Measurements from ENCODE around the gene ANLN. TPM values are rescaled to one million over a fixed set of nuclear protein-coding genes. Genes with fewer than 3 reads are reported as not detected.

ANLN gene
- polyA plus RNA-seq, 4 donors, result 1.1 to 13.8 (median 8.0) TPM

DNA sequence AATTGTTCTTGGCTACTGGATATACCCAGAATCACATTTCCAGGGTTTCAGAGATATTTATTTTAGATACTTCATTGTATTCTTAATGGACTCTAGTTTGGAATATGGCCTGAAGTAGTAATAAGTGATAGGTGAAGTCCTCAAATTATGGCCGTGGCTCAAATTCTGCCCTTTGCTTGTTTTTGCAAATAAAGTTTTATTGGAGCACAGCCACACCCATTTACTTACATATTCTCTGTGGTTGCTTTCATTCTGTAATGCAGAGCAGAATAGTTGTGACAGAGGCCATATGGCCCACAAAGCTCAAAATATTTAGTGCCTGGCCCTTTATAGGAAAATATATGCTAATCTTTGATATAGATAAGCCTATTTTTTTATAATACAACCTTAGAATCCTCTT, 19.5 kb downstream of the ANLN start:
- DNase-seq (no peak), FAIRE-seq (no peak)
- Histone ChIP-seq H3K9me3 (ENCODE audit: control insufficient read depth in 2 of 2, insufficient read depth in 1 of 2, low read depth in 1 of 2, low read length in 1 of 2) (no peaks in the 10 kb centered on the region), H3K4me1 (ENCODE audit: control insufficient read depth in 3 of 3, insufficient read depth in 2 of 3, low read depth in 1 of 3, low read length in 2 of 3) (peaks cover 0 to 3% (median 0%) of the 10 kb centered on the region in 3 donors), H3K36me3 (ENCODE audit: control insufficient read depth in 3 of 3, insufficient read depth in 2 of 3, low read depth in 1 of 3, low read length in 3 of 3) (peaks cover 0 to 6% (median 0%) of the 10 kb centered on the region in 3 donors), H3K27ac (ENCODE audit: low read depth in 1 of 3, low read length in 2 of 3) (no peak overlapping the region), H3K27me3 (ENCODE audit: control insufficient read depth in 3 of 3, insufficient read depth in 3 of 3, low read length in 3 of 3) (no peaks in the 10 kb centered on the region), H3K4me3 (ENCODE audit: low read depth in 1 of 3, low read length in 3 of 3) (no peak overlapping the region)
- WGBS, 3 donors, result 36 to 64% (median 50%) methylated on average over 1 of the region's 1 CpG

DNA sequence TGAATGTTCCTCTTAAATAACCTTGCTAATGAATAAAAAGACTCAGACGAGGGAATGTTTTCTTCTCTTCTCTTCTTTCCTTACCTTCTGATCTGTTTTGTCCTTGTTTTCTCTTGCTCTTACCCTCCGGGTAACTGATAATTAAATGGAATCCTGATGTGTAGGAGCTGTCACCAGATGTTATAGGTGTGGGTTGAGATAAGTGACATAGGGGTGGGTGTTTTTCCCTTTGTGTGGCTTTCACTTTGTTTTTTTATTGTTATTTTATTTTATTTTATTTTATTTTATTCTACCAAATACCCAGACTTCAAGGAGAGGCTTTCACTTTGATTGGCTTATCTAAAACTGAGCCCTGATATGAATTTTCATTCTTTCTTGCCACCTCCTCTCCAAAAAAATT, 25.5 kb downstream of the ANLN start:
- Histone ChIP-seq H3K9me3 (ENCODE audit: control insufficient read depth in 2 of 2, insufficient read depth in 1 of 2, low read depth in 1 of 2, low read length in 1 of 2) (no peaks in the 10 kb centered on the region), H3K27ac (ENCODE audit: low read depth in 1 of 3, low read length in 2 of 3) (no peak overlapping the region), H3K27me3 (ENCODE audit: control insufficient read depth in 3 of 3, insufficient read depth in 3 of 3, low read length in 3 of 3) (no peaks in the 10 kb centered on the region), H3K4me3 (ENCODE audit: low read depth in 1 of 3, low read length in 3 of 3) (no peak overlapping the region), H3K36me3 (ENCODE audit: control insufficient read depth in 3 of 3, insufficient read depth in 2 of 3, low read depth in 1 of 3, low read length in 3 of 3) (peaks cover 0 to 14% (median 0%) of the 10 kb centered on the region in 3 donors), H3K4me1 (ENCODE audit: control insufficient read depth in 3 of 3, insufficient read depth in 2 of 3, low read depth in 1 of 3, low read length in 2 of 3) (no peaks in the 10 kb centered on the region)
- no peak for FAIRE-seq
- no peak for DNase-seq
- 91 to 98% (median 95%) methylated on average over 2 of the region's 2 CpGs for WGBS, 3 donors

- DNase-seq, result no peak
- 96 to 99% (median 96%) methylated on average over 3 of the region's 3 CpGs for WGBS, 3 donors
- no peaks in the 10 kb centered on the region for H3K9me3 ChIP-seq (ENCODE audit: control insufficient read depth in 2 of 2, insufficient read depth in 1 of 2, low read depth in 1 of 2, low read length in 1 of 2)
- no peak overlapping the region for H3K27ac ChIP-seq (ENCODE audit: low read depth in 1 of 3, low read length in 2 of 3)
- no peak overlapping the region for H3K4me3 ChIP-seq (ENCODE audit: low read depth in 1 of 3, low read length in 3 of 3)
- H3K27me3 ChIP-seq (ENCODE audit: control insufficient read depth in 3 of 3, insufficient read depth in 3 of 3, low read length in 3 of 3), result no peaks in the 10 kb centered on the region
- H3K4me1 ChIP-seq (ENCODE audit: control insufficient read depth in 3 of 3, insufficient read depth in 2 of 3, low read depth in 1 of 3, low read length in 2 of 3), result no peaks in the 10 kb centered on the region
- no peak for FAIRE-seq
- peaks cover 0 to 14% (median 0%) of the 10 kb centered on the region in 3 donors for H3K36me3 ChIP-seq (ENCODE audit: control insufficient read depth in 3 of 3, insufficient read depth in 2 of 3, low read depth in 1 of 3, low read length in 3 of 3)
These were observed 26.6 kb downstream of the ANLN start for GRCh38 chr7:36416251-36416650.

DNA sequence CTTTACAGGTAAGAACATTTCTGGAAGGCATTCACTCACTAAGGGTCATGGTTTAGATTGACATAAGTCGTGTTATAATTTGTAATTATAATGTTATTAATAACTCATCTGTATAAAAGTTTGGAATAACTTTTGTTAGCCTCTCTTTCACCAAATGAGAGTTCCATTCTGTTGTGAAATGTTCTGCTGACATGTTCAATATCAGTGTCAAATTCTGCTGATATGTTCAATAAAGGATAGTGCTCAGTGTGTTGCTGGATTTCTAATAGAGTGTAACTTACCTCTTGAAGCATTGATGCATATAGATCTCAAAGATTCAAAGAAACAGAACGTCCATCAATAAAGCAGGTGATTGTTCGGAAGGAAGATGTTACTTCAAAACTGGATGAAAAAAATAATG, 30.6 kb downstream of the ANLN start:
- H3K4me1 ChIP-seq (ENCODE audit: control insufficient read depth in 3 of 3, insufficient read depth in 2 of 3, low read depth in 1 of 3, low read length in 2 of 3), result no peaks in the 10 kb centered on the region
- H3K4me3 ChIP-seq (ENCODE audit: low read depth in 1 of 3, low read length in 3 of 3), result no peak overlapping the region
- H3K9me3 ChIP-seq (ENCODE audit: control insufficient read depth in 2 of 2, insufficient read depth in 1 of 2, low read depth in 1 of 2, low read length in 1 of 2), result no peaks in the 10 kb centered on the region
- WGBS, 3 donors, result 93 to 96% (median 95%) methylated on average over 3 of the region's 3 CpGs
- no peak overlapping the region for H3K27ac ChIP-seq (ENCODE audit: low read depth in 1 of 3, low read length in 2 of 3)
- FAIRE-seq (no peak), DNase-seq (no peak)
- H3K36me3 ChIP-seq (ENCODE audit: control insufficient read depth in 3 of 3, insufficient read depth in 2 of 3, low read depth in 1 of 3, low read length in 3 of 3), result peaks cover 0 to 11% (median 2%) of the 10 kb centered on the region in 3 donors
- H3K27me3 ChIP-seq (ENCODE audit: control insufficient read depth in 3 of 3, insufficient read depth in 3 of 3, low read length in 3 of 3), result no peaks in the 10 kb centered on the region

DNA sequence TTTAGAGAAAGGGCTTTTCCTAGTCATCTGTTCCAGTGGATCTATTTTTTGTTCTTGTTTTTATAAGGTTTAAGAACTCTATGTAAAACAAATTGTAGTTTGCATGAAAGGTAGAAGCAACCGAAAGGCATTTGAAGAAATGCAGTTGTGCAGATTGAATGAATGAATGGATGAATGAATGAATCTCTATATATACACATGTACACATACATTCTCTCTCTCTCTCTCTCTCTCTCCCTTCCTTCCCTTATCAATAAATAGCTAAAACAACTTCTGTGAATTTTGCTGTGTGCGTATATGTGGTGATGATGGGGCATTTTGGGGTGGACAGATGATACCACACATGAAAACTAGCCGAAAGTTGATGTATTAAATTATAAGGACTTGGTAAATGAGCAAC, 32.4 kb downstream of the ANLN start:
- Histone ChIP-seq H3K4me1 (ENCODE audit: control insufficient read depth in 3 of 3, insufficient read depth in 2 of 3, low read depth in 1 of 3, low read length in 2 of 3) (no peaks in the 10 kb centered on the region), H3K36me3 (ENCODE audit: control insufficient read depth in 3 of 3, insufficient read depth in 2 of 3, low read depth in 1 of 3, low read length in 3 of 3) (peaks cover 0 to 12% (median 2%) of the 10 kb centered on the region in 3 donors), H3K9me3 (ENCODE audit: control insufficient read depth in 2 of 2, insufficient read depth in 1 of 2, low read depth in 1 of 2, low read length in 1 of 2) (no peaks in the 10 kb centered on the region), H3K4me3 (ENCODE audit: low read depth in 1 of 3, low read length in 3 of 3) (no peak overlapping the region), H3K27me3 (ENCODE audit: control insufficient read depth in 3 of 3, insufficient read depth in 3 of 3, low read length in 3 of 3) (no peaks in the 10 kb centered on the region), H3K27ac (ENCODE audit: low read depth in 1 of 3, low read length in 2 of 3) (no peak overlapping the region)
- FAIRE-seq (no peak), DNase-seq (no peak)
- 99 to 100% (median 99%) methylated on average over 3 of the region's 3 CpGs for WGBS, 3 donors

DNA sequence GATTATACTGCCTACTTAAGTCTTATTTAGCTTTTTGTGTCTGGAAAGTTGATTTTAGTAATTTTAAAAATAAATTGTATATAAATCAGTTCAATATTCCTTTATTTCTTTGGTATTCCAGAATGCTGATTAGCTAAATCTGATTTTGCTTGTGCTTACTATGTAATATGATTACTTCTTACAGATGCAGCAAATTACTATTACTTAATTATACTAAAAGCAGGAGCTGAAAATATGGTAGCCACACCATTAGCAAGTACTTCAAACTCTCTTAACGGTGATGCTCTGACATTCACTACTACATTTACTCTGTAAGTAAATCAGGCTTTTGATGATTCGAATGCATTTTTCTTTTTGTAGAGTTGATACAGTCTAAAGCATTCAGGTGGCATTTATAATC, 34.0 kb downstream of the ANLN start:
- no peak overlapping the region for H3K4me3 ChIP-seq (ENCODE audit: low read depth in 1 of 3, low read length in 3 of 3)
- H3K4me1 ChIP-seq (ENCODE audit: control insufficient read depth in 3 of 3, insufficient read depth in 2 of 3, low read depth in 1 of 3, low read length in 2 of 3), result no peaks in the 10 kb centered on the region
- DNase-seq (no peak), FAIRE-seq (no peak)
- no peak overlapping the region for H3K27ac ChIP-seq (ENCODE audit: low read depth in 1 of 3, low read length in 2 of 3)
- 94 to 98% (median 95%) methylated on average over 2 of the region's 2 CpGs for WGBS, 3 donors
- H3K9me3 ChIP-seq (ENCODE audit: control insufficient read depth in 2 of 2, insufficient read depth in 1 of 2, low read depth in 1 of 2, low read length in 1 of 2), result no peaks in the 10 kb centered on the region
- H3K36me3 ChIP-seq (ENCODE audit: control insufficient read depth in 3 of 3, insufficient read depth in 2 of 3, low read depth in 1 of 3, low read length in 3 of 3), result peaks cover 0 to 6% (median 2%) of the 10 kb centered on the region in 3 donors
- no peaks in the 10 kb centered on the region for H3K27me3 ChIP-seq (ENCODE audit: control insufficient read depth in 3 of 3, insufficient read depth in 3 of 3, low read length in 3 of 3)

DNA sequence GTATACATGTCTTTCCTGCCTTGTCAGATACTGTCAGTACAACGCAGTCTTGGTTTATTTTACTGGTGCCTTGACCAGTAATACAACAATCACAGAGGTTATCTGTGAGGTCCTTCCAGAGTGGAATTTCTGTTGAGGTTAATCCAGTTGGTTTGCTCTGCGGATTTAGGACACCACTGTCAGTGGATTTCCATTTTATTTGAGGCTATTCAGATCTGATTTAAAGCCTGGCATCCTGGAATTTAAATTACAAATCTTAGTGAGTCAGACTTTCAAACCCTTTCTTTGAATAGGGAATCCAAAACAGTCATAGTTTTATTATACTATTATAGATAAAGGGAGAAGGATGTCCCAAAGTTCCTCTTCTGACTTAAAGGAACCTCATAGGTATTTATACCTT, 40.5 kb downstream of the ANLN start:
- H3K9me3 ChIP-seq (ENCODE audit: control insufficient read depth in 2 of 2, insufficient read depth in 1 of 2, low read depth in 1 of 2, low read length in 1 of 2), result peaks cover 0 to 2% of the 10 kb centered on the region in 2 donors
- DNase-seq, result no peak
- WGBS, 3 donors, result 85 to 97% (median 91%) methylated on average over 2 of the region's 2 CpGs
- H3K36me3 ChIP-seq (ENCODE audit: control insufficient read depth in 3 of 3, insufficient read depth in 2 of 3, low read depth in 1 of 3, low read length in 3 of 3), result peaks cover 0 to 12% (median 0%) of the 10 kb centered on the region in 3 donors
- no peak overlapping the region for H3K4me3 ChIP-seq (ENCODE audit: low read depth in 1 of 3, low read length in 3 of 3)
- no peak for FAIRE-seq
- no peaks in the 10 kb centered on the region for H3K4me1 ChIP-seq (ENCODE audit: control insufficient read depth in 3 of 3, insufficient read depth in 2 of 3, low read depth in 1 of 3, low read length in 2 of 3)
- no peaks in the 10 kb centered on the region for H3K27me3 ChIP-seq (ENCODE audit: control insufficient read depth in 3 of 3, insufficient read depth in 3 of 3, low read length in 3 of 3)
- H3K27ac ChIP-seq (ENCODE audit: low read depth in 1 of 3, low read length in 2 of 3), result no peak overlapping the region

GRCh38 chr7:36430881-36431280, 41.2 kb downstream of the ANLN start:
- no peaks in the 10 kb centered on the region for H3K27me3 ChIP-seq (ENCODE audit: control insufficient read depth in 3 of 3, insufficient read depth in 3 of 3, low read length in 3 of 3)
- WGBS, 3 donors, result 84 to 93% (median 93%) methylated on average over 2 of the region's 2 CpGs
- FAIRE-seq, result no peak

DNA sequence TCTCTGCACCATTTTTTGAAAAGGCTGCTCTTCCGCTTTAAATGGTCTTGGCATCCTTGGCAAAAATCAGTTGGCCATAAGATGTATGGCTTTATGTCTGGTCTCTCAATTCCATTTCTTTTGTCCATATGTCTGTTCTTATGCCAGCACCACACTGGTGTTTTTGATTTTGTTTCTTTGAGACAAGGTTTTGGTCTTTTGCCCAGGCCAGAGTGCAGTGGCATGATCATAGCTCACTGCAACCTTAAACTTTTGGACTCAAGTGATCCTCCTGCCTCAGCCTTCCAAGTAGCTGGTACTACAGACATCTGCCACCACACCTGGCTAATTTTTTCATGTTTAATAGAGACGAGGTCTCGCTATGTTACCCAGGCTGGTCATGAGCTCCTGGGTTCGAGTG, 48.5 kb downstream of the ANLN start:
- Histone ChIP-seq H3K27me3 (ENCODE audit: control insufficient read depth in 3 of 3, insufficient read depth in 3 of 3, low read length in 3 of 3) (no peaks in the 10 kb centered on the region), H3K4me3 (ENCODE audit: low read depth in 1 of 3, low read length in 3 of 3) (no peak overlapping the region), H3K27ac (ENCODE audit: low read depth in 1 of 3, low read length in 2 of 3) (no peak overlapping the region), H3K4me1 (ENCODE audit: control insufficient read depth in 3 of 3, insufficient read depth in 2 of 3, low read depth in 1 of 3, low read length in 2 of 3) (no peaks in the 10 kb centered on the region), H3K9me3 (ENCODE audit: control insufficient read depth in 2 of 2, insufficient read depth in 1 of 2, low read depth in 1 of 2, low read length in 1 of 2) (no peaks in the 10 kb centered on the region), H3K36me3 (ENCODE audit: control insufficient read depth in 3 of 3, insufficient read depth in 2 of 3, low read depth in 1 of 3, low read length in 3 of 3) (peaks cover 0 to 5% (median 0%) of the 10 kb centered on the region in 3 donors)
- DNase-seq, result no peak
- FAIRE-seq, result no peak
- 93 to 96% (median 94%) methylated on average over 4 of the region's 4 CpGs for WGBS, 3 donors

More at GRCh38 chr7:36430881-36431280, 41.2 kb downstream of the ANLN start:
- no peak overlapping the region for H3K27ac ChIP-seq (ENCODE audit: low read depth in 1 of 3, low read length in 2 of 3)
- no peak overlapping the region for H3K4me3 ChIP-seq (ENCODE audit: low read depth in 1 of 3, low read length in 3 of 3)
- peaks cover 0 to 2% of the 10 kb centered on the region in 2 donors for H3K9me3 ChIP-seq (ENCODE audit: control insufficient read depth in 2 of 2, insufficient read depth in 1 of 2, low read depth in 1 of 2, low read length in 1 of 2)
- peaks cover 0 to 10% (median 0%) of the 10 kb centered on the region in 3 donors for H3K36me3 ChIP-seq (ENCODE audit: control insufficient read depth in 3 of 3, insufficient read depth in 2 of 3, low read depth in 1 of 3, low read length in 3 of 3)
- no peaks in the 10 kb centered on the region for H3K4me1 ChIP-seq (ENCODE audit: control insufficient read depth in 3 of 3, insufficient read depth in 2 of 3, low read depth in 1 of 3, low read length in 2 of 3)
- no peak for DNase-seq
